ENCODE data around the gene SPATA2L. TPM values are rescaled to one million over a fixed set of nuclear protein-coding genes. Genes with fewer than 3 reads are reported as not detected.

SPATA2L gene
- total RNA-seq, 2 donors from 2014 or later = 19.0 to 24.1 TPM

DNA sequence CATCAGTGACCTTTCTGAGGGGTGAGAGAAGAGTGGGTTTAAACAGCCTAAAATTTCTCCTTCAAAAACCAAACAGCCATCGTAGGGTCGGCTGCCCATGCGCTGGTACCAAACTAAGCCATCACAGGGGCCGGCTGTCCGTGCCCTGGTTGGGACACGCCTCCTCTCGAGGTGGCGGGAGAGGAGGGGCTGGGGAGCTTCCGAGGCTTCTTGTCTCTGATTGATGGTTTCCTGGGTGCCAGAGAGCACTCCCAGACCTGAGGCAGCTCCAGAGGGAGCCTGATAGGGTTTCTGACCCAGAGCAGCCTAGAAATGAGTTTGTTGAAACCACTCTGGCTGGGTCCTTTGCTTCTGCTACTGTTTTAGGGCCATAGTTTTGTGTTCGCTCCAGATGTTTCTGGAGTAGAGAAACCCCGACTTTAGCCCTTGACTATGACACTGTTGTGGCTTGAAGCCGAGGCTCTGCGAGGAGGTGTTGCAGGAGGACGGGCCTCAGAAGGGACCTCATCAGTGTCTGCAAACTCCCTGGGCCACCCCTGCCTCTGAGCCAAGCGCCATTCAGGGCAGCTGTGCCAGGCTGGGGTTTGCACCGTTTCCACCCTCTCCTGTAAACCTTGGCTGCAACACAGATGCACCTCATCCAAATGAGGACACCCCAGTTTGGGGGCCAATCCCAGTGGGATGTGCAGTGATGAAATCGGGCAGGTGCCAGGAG is 26.1 kb upstream of the SPATA2L start:
- peaks cover 56% of the 10 kb centered on the region for H3K36me3 ChIP-seq
- no peaks in the 10 kb centered on the region for H3K27me3 ChIP-seq (replicated peaks; ENCODE audit: insufficient read depth)
- H3K9me3 ChIP-seq = no peaks in the 10 kb centered on the region
- TF ChIP-seq CTCF (IDR thresholded peaks at IDR 0.05) = no peak
- no peak for DNase-seq (ENCODE audit: low spot score)
- no peak overlapping the region for H3K27ac ChIP-seq
- peaks cover 11 to 19% of the 10 kb centered on the region in 2 donors for H3K4me1 ChIP-seq (ENCODE audit: control insufficient read depth in 1 of 2, low read depth in 2 of 2)
- no peak overlapping the region for H3K4me3 ChIP-seq
- no peak for ATAC-seq (ENCODE audit: insufficient number of reproducible peaks, low FRiP score, low read depth)

DNA sequence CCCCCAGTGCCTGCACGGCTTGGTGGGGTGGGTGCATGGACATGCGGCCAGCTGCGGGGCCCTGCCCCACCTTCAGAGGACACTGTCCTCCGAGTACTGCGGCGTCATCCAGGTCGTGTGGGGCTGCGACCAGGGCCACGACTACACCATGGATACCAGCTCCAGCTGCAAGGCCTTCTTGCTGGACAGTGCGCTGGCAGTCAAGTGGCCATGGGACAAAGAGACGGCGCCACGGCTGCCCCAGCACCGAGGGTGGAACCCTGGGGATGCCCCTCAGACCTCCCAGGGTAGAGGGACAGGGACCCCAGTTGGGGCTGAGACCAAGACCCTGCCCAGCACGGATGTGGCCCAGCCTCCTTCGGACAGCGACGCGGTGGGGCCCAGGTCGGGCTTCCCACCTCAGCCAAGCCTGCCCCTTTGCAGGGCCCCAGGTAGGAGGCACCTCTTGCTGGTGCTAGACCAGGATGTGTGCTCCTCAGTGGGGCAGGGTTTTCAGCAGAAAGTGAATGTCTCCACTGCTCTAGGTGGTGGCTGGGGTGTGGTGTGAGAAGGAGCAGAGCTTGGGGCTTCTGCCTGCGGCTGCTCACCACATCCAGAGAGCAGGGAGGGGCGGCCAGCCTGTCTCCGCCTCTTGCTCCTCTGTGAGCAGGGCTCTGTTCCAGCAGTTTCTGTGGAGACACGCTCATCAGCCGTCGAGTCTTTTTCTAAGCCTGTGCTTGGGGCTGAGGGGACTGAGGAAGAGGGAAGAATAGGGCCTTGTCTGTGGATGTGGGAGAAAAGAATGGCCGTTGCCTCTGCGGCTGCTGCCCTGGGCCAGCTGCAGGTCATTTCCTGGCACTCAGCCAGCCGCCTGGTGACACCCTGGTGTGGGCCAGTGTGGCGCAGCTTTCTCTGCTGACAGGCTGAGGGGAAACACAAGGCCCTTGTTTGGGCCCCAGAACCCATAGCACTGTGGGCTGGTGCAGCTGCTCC is 22.1 kb upstream of the SPATA2L start:
- H3K27ac ChIP-seq = no peak overlapping the region
- ATAC-seq (ENCODE audit: insufficient number of reproducible peaks, low FRiP score, low read depth) (no peak), DNase-seq (ENCODE audit: low spot score) (no peak)
- no peaks in the 10 kb centered on the region for H3K9me3 ChIP-seq
- H3K27me3 ChIP-seq (replicated peaks; ENCODE audit: insufficient read depth) = no peaks in the 10 kb centered on the region
- H3K4me3 ChIP-seq = peak overlapping the region; percentile 96
- H3K4me1 ChIP-seq (ENCODE audit: control insufficient read depth in 1 of 2, low read depth in 2 of 2) = peaks cover 19 to 35% of the 10 kb centered on the region in 2 donors
- no peak for TF ChIP-seq CTCF (IDR thresholded peaks at IDR 0.05)
- H3K36me3 ChIP-seq = peaks cover 30% of the 10 kb centered on the region

GRCh38 chr16:89722392-89723278 is 21.1 kb upstream of the SPATA2L start:
- Histone ChIP-seq H3K4me1 (ENCODE audit: control insufficient read depth in 1 of 2, low read depth in 2 of 2) (peaks cover 19 to 35% of the 10 kb centered on the region in 2 donors), H3K9me3 (no peaks in the 10 kb centered on the region), H3K27me3 (replicated peaks; ENCODE audit: insufficient read depth) (no peaks in the 10 kb centered on the region), H3K36me3 (peaks cover 27% of the 10 kb centered on the region), H3K27ac (peak overlapping the region; percentile 90 to 95), H3K4me3 (peak overlapping the region; percentile 96)
- ATAC-seq (ENCODE audit: insufficient number of reproducible peaks, low FRiP score, low read depth) = no peak
- TF ChIP-seq CTCF (IDR thresholded peaks at IDR 0.05) = no peak
- no peak for DNase-seq (ENCODE audit: low spot score)

- H3K4me1 ChIP-seq (ENCODE audit: control insufficient read depth in 1 of 2, low read depth in 2 of 2) = peaks cover 19 to 35% of the 10 kb centered on the region in 2 donors
- DNase-seq (ENCODE audit: low spot score) = no peak
Observed at GRCh38 chr16:89721546-89722391, 20.3 kb upstream of the SPATA2L start.

More at GRCh38 chr16:89721546-89722391, 20.3 kb upstream of the SPATA2L start:
- TF ChIP-seq CTCF (IDR thresholded peaks at IDR 0.05) = no peak
- peaks cover 22% of the 10 kb centered on the region for H3K36me3 ChIP-seq
- H3K27me3 ChIP-seq (replicated peaks; ENCODE audit: insufficient read depth) = no peaks in the 10 kb centered on the region
- no peaks in the 10 kb centered on the region for H3K9me3 ChIP-seq
- no peak for ATAC-seq (ENCODE audit: insufficient number of reproducible peaks, low FRiP score, low read depth)
- peak overlapping the region; percentile 96 for H3K4me3 ChIP-seq
- peak overlapping the region; percentile 90 to 95 for H3K27ac ChIP-seq
